Measurements from ENCODE around the gene WDR27. TPM values are rescaled to one million over a fixed set of nuclear protein-coding genes. Genes with fewer than 3 reads are reported as not detected.

Gene WDR27
- total RNA-seq, 6 donors from 2014 or later, result 20.1 to 80.7 (median 40.3) TPM

DNA sequence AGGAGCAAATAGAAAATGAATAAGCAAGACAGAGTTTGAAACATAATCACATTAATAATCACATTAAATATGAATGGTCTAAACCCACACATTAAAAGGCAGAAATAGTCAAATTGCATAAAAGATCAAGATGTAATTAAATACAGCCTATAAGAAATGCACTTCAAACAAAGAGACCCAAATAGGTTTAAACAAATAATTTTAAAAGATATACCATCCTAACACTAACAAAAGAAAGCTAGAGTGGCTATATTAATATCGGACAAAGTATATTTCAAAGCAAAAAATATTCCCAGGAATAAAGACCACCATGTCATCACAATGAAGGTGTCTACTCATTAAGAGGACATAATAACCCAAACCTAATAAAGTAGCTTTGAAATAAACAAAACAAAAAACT, 140.2 kb downstream of the WDR27 start:
- TF ChIP-seq CTCF (IDR thresholded peaks at IDR 0.05), result no peak
- TF ChIP-seq POLR2AphosphoS5 (IDR thresholded peaks at IDR 0.05), result no peak
- no peak for TF ChIP-seq EP300 (IDR thresholded peaks at IDR 0.05)
- no peak for TF ChIP-seq POLR2A (IDR thresholded peaks at IDR 0.05)
- Histone ChIP-seq H3K4me1 (no peaks in the 10 kb centered on the region), H3K27me3 (no peaks in the 10 kb centered on the region), H3K9me3 (no peaks in the 10 kb centered on the region), H3K36me3 (no peaks in the 10 kb centered on the region), H3K27ac (no peak overlapping the region), H3K4me3 (no peak overlapping the region)
- ATAC-seq (ENCODE audit: low FRiP score in 2 of 2) (no peak), DNase-seq (no peak)
- 96% methylated on average over 1 of the region's 1 CpG for WGBS, 2 donors

GRCh38 chr6:169559592-169559991, 142.2 kb downstream of the WDR27 start:
- Histone ChIP-seq H3K4me3 (no peak overlapping the region), H3K4me1 (no peaks in the 10 kb centered on the region), H3K27me3 (no peaks in the 10 kb centered on the region), H3K9me3 (no peaks in the 10 kb centered on the region), H3K27ac (no peak overlapping the region), H3K36me3 (no peaks in the 10 kb centered on the region)
- ATAC-seq (ENCODE audit: low FRiP score in 2 of 2) (no peak), DNase-seq (no peak)
- TF ChIP-seq POLR2A (IDR thresholded peaks at IDR 0.05), result no peak
- no peak for TF ChIP-seq CTCF (IDR thresholded peaks at IDR 0.05)
- no peak for TF ChIP-seq POLR2AphosphoS5 (IDR thresholded peaks at IDR 0.05)
- TF ChIP-seq EP300 (IDR thresholded peaks at IDR 0.05), result no peak
- WGBS, 2 donors, result 95 to 97% methylated on average over 10 of the region's 10 CpGs

DNA sequence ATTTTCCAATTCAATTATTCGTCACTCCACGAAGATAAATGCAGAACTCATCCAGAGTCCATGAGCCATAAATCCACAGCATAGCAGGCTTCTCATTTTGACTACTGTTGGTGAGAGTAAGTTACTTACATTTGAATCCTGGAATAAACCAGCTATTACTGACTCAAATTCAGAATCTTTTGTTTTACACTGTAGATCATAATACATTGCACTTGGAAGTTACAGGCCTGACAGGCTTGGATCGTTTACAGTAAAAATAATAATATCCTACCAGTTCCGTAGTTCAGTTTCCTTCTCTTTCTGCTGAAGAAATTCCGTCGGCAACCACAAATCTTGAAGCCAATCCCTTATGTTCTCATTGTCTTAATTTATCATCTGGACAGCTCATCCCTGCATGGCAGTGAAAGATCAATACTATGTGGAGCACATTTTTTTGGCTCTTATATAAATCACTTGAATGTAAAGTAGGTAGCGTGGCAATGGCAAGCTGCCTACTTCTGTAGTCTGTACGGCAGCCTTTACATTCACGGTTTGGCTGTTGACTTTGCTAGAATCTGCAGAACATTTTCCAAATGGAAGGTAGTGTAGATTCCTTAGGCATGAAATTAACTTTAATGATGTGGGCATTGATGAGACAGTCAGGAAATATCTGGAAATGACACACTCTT, 142.9 kb downstream of the WDR27 start:
- no peak for DNase-seq
- 89 to 91% methylated on average over 9 of the region's 9 CpGs for WGBS, 2 donors

GRCh38 chr6:169558378-169558773, 143.5 kb downstream of the WDR27 start:
- no peaks in the 10 kb centered on the region for H3K36me3 ChIP-seq
- H3K27me3 ChIP-seq, result no peaks in the 10 kb centered on the region
- WGBS, 2 donors, result 95 to 99% methylated on average over 7 to 8 of the region's 8 CpGs
- no peak overlapping the region for H3K27ac ChIP-seq
- ATAC-seq (ENCODE audit: low FRiP score in 2 of 2) (no peak), DNase-seq (no peak)
- H3K9me3 ChIP-seq, result no peaks in the 10 kb centered on the region
- H3K4me1 ChIP-seq, result no peaks in the 10 kb centered on the region
- no peak for TF ChIP-seq POLR2A (IDR thresholded peaks at IDR 0.05)
- TF ChIP-seq CTCF (IDR thresholded peaks at IDR 0.05), result no peak
- no peak for TF ChIP-seq POLR2AphosphoS5 (IDR thresholded peaks at IDR 0.05)
- TF ChIP-seq EP300 (IDR thresholded peaks at IDR 0.05), result no peak
- no peak overlapping the region for H3K4me3 ChIP-seq

More for the DNA sequence above, 142.9 kb downstream of the WDR27 start:
- TF ChIP-seq EP300 (IDR thresholded peaks at IDR 0.05), result no peak
- TF ChIP-seq POLR2AphosphoS5 (IDR thresholded peaks at IDR 0.05), result no peak
- no peak for TF ChIP-seq CTCF (IDR thresholded peaks at IDR 0.05)
- TF ChIP-seq POLR2A (IDR thresholded peaks at IDR 0.05), result no peak
- H3K4me3 ChIP-seq, result no peak overlapping the region
- no peak for ATAC-seq (ENCODE audit: low FRiP score in 2 of 2)
- H3K4me1 ChIP-seq, result no peaks in the 10 kb centered on the region
- no peaks in the 10 kb centered on the region for H3K9me3 ChIP-seq
- H3K36me3 ChIP-seq, result no peaks in the 10 kb centered on the region
- no peak overlapping the region for H3K27ac ChIP-seq
- no peaks in the 10 kb centered on the region for H3K27me3 ChIP-seq

DNA sequence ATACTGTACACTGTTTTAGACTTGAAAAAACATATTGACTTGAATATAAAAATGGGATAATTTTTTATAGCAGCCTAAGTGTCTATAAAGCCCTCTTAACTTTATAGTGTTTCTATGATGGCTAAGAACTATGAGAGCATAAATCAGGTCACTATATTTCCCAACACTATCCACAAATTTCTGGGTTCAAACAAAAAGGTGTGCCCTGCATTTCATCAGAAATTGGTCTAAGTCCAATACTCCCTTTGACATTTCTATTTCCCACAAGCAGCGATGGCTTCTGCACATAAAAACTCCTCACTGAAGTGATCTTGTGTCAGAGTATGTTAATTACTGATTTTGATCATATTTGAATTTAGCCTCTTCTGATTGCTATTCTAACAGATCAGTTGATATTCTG, 143.9 kb downstream of the WDR27 start:
- H3K27me3 ChIP-seq, result no peaks in the 10 kb centered on the region
- TF ChIP-seq POLR2AphosphoS5 (IDR thresholded peaks at IDR 0.05) (no peak), EP300 (IDR thresholded peaks at IDR 0.05) (no peak), CTCF (IDR thresholded peaks at IDR 0.05) (no peak), POLR2A (IDR thresholded peaks at IDR 0.05) (no peak)
- no peaks in the 10 kb centered on the region for H3K9me3 ChIP-seq
- DNase-seq (no peak), ATAC-seq (ENCODE audit: low FRiP score in 2 of 2) (no peak)
- no peak overlapping the region for H3K27ac ChIP-seq
- 68 to 86% methylated on average over 1 of the region's 1 CpG for WGBS, 2 donors
- H3K36me3 ChIP-seq, result no peaks in the 10 kb centered on the region
- H3K4me1 ChIP-seq, result no peaks in the 10 kb centered on the region
- H3K4me3 ChIP-seq, result no peak overlapping the region
